ENCODE results near the gene VPS13D.

GRCh38 chr1:12245733-12246132 lies 15.9 kb downstream of the VPS13D start:
- TF ChIP-seq CTCF (IDR thresholded peaks at IDR 0.05) (no peak), POLR2A (IDR thresholded peaks at IDR 0.05) (no peak)

All from thyroid gland (tissue), 4 donors.